HCT116 (cell line): ENCODE data around the gene ZNF792. TPM values are rescaled to one million over a fixed set of nuclear protein-coding genes. Genes with fewer than 3 reads are reported as not detected.

Experiments
- ATAC-seq: fragments of 200-7000 bp; cut with Tn5 transposase; 2 replicates; pipeline ENCODE4 v1.9.1; 2020; ENCODE audit warnings: mild to moderate bottlenecking, moderate library complexity
- BruUV-seq: library from RNA; stranded (reverse); fragments of 400-500 nt; replicated peaks from 2 replicates; lab custom pipeline; 2021; lab: Mats Ljungman, UMichigan
- CTCF ChIA-PET: fragments of 300-600 bp; sonication (Branson Sonifier 250); formaldehyde crosslinking; loops from one replicate; lab custom pipeline; 2021; ENCODE audit warnings: antibody characterized with exemption; lab: Charles Lee
- POLR2A ChIA-PET: fragments of 300-600, 350-600 bp; sonication (Branson Sonifier 250); formaldehyde crosslinking; loops from one replicate; lab custom pipeline; 2021; ENCODE audit warnings: antibody characterized with exemption; lab: Charles Lee
- RAD21 ChIA-PET, 2 experiments: fragments of 300-600 bp; sonication (Branson Sonifier 250); formaldehyde crosslinking; loops; one replicate each; lab custom pipeline; 2023; ENCODE audit warnings: low total read pairs in 2 of 2; ENCODE audit not compliant: uncharacterized antibody in 2 of 2, unreplicated experiment in 2 of 2, low non-redundant PET in 1 of 2; lab: Charles Lee
- DNase-seq: peaks from one replicate; pipeline ENCODE4 v3.0.0-alpha.2; 2010; ENCODE audit warnings: low read depth, low spot score
- H2AFZ ChIP-seq: fragments of 200-600 bp; shearing (Covaris generic), sonication (generic); 2 replicates; pipeline ENCODE4 v1.6.1; 2017; ENCODE audit warnings: low read depth, mixed run types, mixed read lengths, antibody characterized with exemption, low read length; ENCODE audit not compliant: poor library complexity, severe bottlenecking
- H3K27ac ChIP-seq: 2 replicates; pipeline ENCODE4 v1.5.1; 2012; ENCODE audit warnings: low read depth, low read length
- H3K27me3 ChIP-seq: fragments of 200-600 bp; sonication (generic); 2 replicates; pipeline ENCODE4 v1.6.1; 2016; ENCODE audit warnings: mixed run types, low read length, mixed read lengths; ENCODE audit not compliant: insufficient read depth
- H3K36me3 ChIP-seq, 2 experiments: fragments of 200-500 bp in 1 of 2; fragments of 200-600 bp in 1 of 2; sonication (Bioruptor generic) in 1 of 2; sonication (generic) in 1 of 2; 2 replicates each; pipeline versions ENCODE4 v1.5.1 to v1.6.1; 2014 to 2016; ENCODE audit warnings: low read length in 2 of 2, inconsistent platforms in 1 of 2, mixed read lengths in 1 of 2, mixed run types in 1 of 2; ENCODE audit not compliant: insufficient read depth in 2 of 2, control insufficient read depth in 1 of 2
- H3K4me1 ChIP-seq, 2 experiments: fragments of 200-600 bp in 1 of 2; sonication (generic) in 1 of 2; 2 replicates each; pipeline versions ENCODE4 v1.5.1 to v1.6.1; 2012 to 2017; ENCODE audit warnings: low read length in 2 of 2, inconsistent platforms in 1 of 2, mild to moderate bottlenecking in 1 of 2, mixed read lengths in 1 of 2, mixed run types in 1 of 2, moderate library complexity in 1 of 2; ENCODE audit not compliant: insufficient read depth in 2 of 2, control insufficient read depth in 1 of 2
- H3K4me2 ChIP-seq: fragments of 200-600 bp; sonication (generic); 2 replicates; pipeline ENCODE4 v1.6.1; 2017; ENCODE audit warnings: mixed run types, low read length, mixed read lengths
- H3K4me3 ChIP-seq, 2 experiments: fragments of 200-600 bp in 1 of 2; sonication (generic) in 1 of 2; replicated peaks in 1 of 2; 2 replicates each; pipeline ENCODE4 v1.5.1; 2011 to 2016; ENCODE audit warnings: low read length in 2 of 2, control low read depth in 1 of 2, low read depth in 1 of 2, mild to moderate bottlenecking in 1 of 2, mixed read lengths in 1 of 2, mixed run types in 1 of 2
- H3K79me2 ChIP-seq: fragments of 200-600 bp; sonication (generic); 2 replicates; pipeline ENCODE4 v1.6.1; 2017; ENCODE audit warnings: mild to moderate bottlenecking, mixed run types, low read length, moderate library complexity, mixed read lengths; ENCODE audit not compliant: insufficient read depth
- H3K9ac ChIP-seq: fragments of 200-600 bp; sonication (generic); 2 replicates; pipeline ENCODE4 v1.6.1; 2016; ENCODE audit warnings: low read length, mixed read lengths
- H3K9me2 ChIP-seq: fragments of 200-600 bp; sonication (generic), shearing (Covaris generic); 2 replicates; pipeline ENCODE4 v1.6.1; 2017; ENCODE audit warnings: mixed run types, mild to moderate bottlenecking, moderate library complexity; ENCODE audit not compliant: insufficient read depth
- H3K9me3 ChIP-seq, 2 experiments: fragments of 200-500 bp in 1 of 2; fragments of 200-600 bp in 1 of 2; sonication (Bioruptor generic) in 1 of 2; sonication (generic) in 1 of 2; 2 replicates each; pipeline ENCODE4 v1.6.1; 2014 to 2017; ENCODE audit warnings: low read length in 2 of 2, mixed read lengths in 2 of 2, inconsistent platforms in 1 of 2, low read depth in 1 of 2, mild to moderate bottlenecking in 1 of 2, mixed run types in 1 of 2, moderate library complexity in 1 of 2; ENCODE audit not compliant: control insufficient read depth in 1 of 2, insufficient read depth in 1 of 2
- H4K20me1 ChIP-seq: fragments of 200-600 bp; sonication (generic), shearing (Covaris generic); 2 replicates; pipeline ENCODE4 v1.6.1; 2017; ENCODE audit warnings: mixed run types, mild to moderate bottlenecking, moderate library complexity; ENCODE audit not compliant: insufficient read depth
- EGR1 ChIP-seq: IDR thresholded peaks from 2 replicates; pipeline ENCODE4 v1.6.1; 2012; ENCODE audit warnings: low read depth
- ELF1 ChIP-seq: IDR thresholded peaks from 2 replicates; pipeline ENCODE4 v1.6.1; 2012; ENCODE audit warnings: low read depth, borderline replicate concordance
- EZH2 ChIP-seq: fragments of 200-600 bp; sonication (generic); IDR thresholded peaks from 2 replicates; pipeline ENCODE4 v1.6.1; 2017; ENCODE audit warnings: antibody characterized with exemption, mixed run types
- JUND ChIP-seq: IDR thresholded peaks from 2 replicates; pipeline ENCODE4 v1.6.1; 2012
- MAX ChIP-seq: IDR thresholded peaks from 2 replicates; pipeline ENCODE4 v1.6.1; 2012
- POLR2A ChIP-seq: IDR thresholded peaks from 2 replicates; pipeline ENCODE4 v1.7.0; 2011; ENCODE audit warnings: borderline replicate concordance; ENCODE audit not compliant: insufficient read depth, insufficient read length; ENCODE audit errors: extremely low read depth
- POLR2AphosphoS5 ChIP-seq: IDR thresholded peaks from 2 replicates; pipeline ENCODE4 v1.6.1; 2011; ENCODE audit warnings: mild to moderate bottlenecking, low read depth, low read length, moderate library complexity
- SP1 ChIP-seq: IDR thresholded peaks from 2 replicates; pipeline ENCODE4 v1.6.1; 2012; ENCODE audit warnings: low read depth
- SRF ChIP-seq: IDR thresholded peaks from 2 replicates; pipeline ENCODE4 v1.6.1; 2012; ENCODE audit warnings: low read depth
- ZBTB33 ChIP-seq: IDR thresholded peaks from 2 replicates; pipeline ENCODE4 v1.6.1; 2011; ENCODE audit warnings: mild to moderate bottlenecking, low read length, moderate library complexity; ENCODE audit not compliant: insufficient replicate concordance; ENCODE audit errors: extremely low read depth
- ZFX ChIP-seq: fragments of 450-650 bp; IDR thresholded peaks from 2 replicates; pipeline ENCODE4 v1.6.1; 2017
- intact Hi-C: fragments of 100-400 bp; cut with micrococcal nuclease; formaldehyde crosslinking; loops from 2 replicates; pipeline ENCODE4 v1.10.0; 2022
- total RNA-seq: library from RNA; stranded (reverse); gene quantifications from one replicate; pipeline ENCODE4 v1.2.1, GENCODE V29; 2021; ENCODE audit not compliant: unreplicated experiment

Gene ZNF792
- total RNA-seq, 1 experiment from 2014 or later, result 3.6 TPM

DNA sequence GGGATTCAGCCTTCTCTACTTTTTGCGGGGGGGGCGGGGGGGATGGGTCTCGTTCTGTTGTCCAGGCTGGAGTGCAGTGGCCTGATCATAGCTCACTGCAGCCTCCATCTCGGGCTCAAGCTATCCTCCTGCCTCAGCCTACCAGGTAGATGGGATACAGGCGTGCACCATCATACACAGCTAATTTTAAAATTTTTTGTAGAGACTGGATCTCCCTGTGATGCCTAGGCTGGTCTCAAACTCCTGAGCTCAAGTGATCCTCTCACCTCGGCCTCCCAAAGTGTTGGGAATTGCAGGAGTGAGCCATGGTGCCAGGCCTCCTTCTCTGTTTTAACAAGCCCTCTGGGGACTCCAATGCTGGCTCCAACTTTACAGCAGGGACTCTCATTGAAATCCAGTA is 569 bp upstream of the ZNF792 start:
- ATAC-seq (no peak), DNase-seq (no peak)
- H3K27ac ChIP-seq, result no peak overlapping the region
- ChIA-PET RAD21 (no interaction called here), POLR2A (no interaction called here), CTCF (no interaction called here)
- intact Hi-C loops, result no loop called here
- no peaks in the 10 kb centered on the region for H3K79me2 ChIP-seq
- H3K4me1 ChIP-seq, result peaks cover 4 to 14% of the 10 kb centered on the region in 2 experiments; a peak in 3 of 4 replicates
- H3K9ac ChIP-seq, result no peak overlapping the region; the same call in 1 of the 2 replicates
- H3K36me3 ChIP-seq, result peaks cover 0 to 4% of the 10 kb centered on the region in 2 experiments; a peak in 1 of 4 replicates
- TF ChIP-seq JUND (no peak), EGR1 (no peak), POLR2AphosphoS5 (no peak), POLR2A (no peak)
- no peaks in the 10 kb centered on the region for H4K20me1 ChIP-seq
- peak overlapping the region; percentile 68 to 85 for H3K4me3 ChIP-seq
- H3K4me2 ChIP-seq, result peak overlapping the region; percentile 89
- peaks cover 2 to 6% of the 10 kb centered on the region in 2 experiments; a peak in 2 of 4 replicates for H3K9me3 ChIP-seq
- H3K9me2 ChIP-seq, result no peaks in the 10 kb centered on the region
- no peaks in the 10 kb centered on the region for H3K27me3 ChIP-seq
- H2AFZ ChIP-seq, result peak overlapping the region; percentile 11
- no TSS peak for BruUV-seq

GRCh38 chr19:34962687-34963572 is 1.1 kb downstream of the ZNF792 start:
- Histone ChIP-seq H3K9me2 (no peaks in the 10 kb centered on the region), H3K4me1 (peaks cover 4 to 14% of the 10 kb centered on the region in 2 experiments; a peak in 3 of 4 replicates), H3K27ac (peak overlapping the region; percentile 57; the same call in 1 of the 2 replicates), H3K9ac (peak overlapping the region; percentile 68), H3K9me3 (peaks cover 18 to 21% of the 10 kb centered on the region in 2 experiments; a peak in 2 of 4 replicates), H3K4me3 (peak overlapping the region; percentile 68 to 85), H2AFZ (no peak overlapping the region), H3K79me2 (no peaks in the 10 kb centered on the region), H4K20me1 (no peaks in the 10 kb centered on the region), H3K4me2 (peak overlapping the region; percentile 89), H3K27me3 (no peaks in the 10 kb centered on the region), H3K36me3 (peaks cover 0 to 20% of the 10 kb centered on the region in 2 experiments; a peak in 2 of 4 replicates)
- intact Hi-C loops, result no loop called here
- ChIA-PET RAD21 (no interaction called here), CTCF (no interaction called here), POLR2A (no interaction called here)
- no peak for ATAC-seq
- no peak for DNase-seq
- TF ChIP-seq ZFX (no peak), EZH2 (no peak), MAX (no peak), SRF (no peak), ZBTB33 (no peak), SP1 (no peak), ELF1 (no peak)
- TSS peak; percentile 32 for BruUV-seq
